C4-2B (cell line): ENCODE data around the gene RHBDF2.

Experiments used
- H3K27ac ChIP-seq: fragments of 450-650 bp; 2 replicates; pipeline ENCODE4 v1.5.1; 2017
- ZFX ChIP-seq: fragments of 450-650 bp; IDR thresholded peaks from 2 replicates; pipeline ENCODE4 v1.6.1; 2017
- TF ChIP-seq, protein P1 (sequence below): fragments of 450-650 bp; conservative IDR thresholded peaks from 2 replicates; pipeline ENCODE4 v1.5.1; 2017; ENCODE audit warnings: mild to moderate bottlenecking

RHBDF2 gene

DNA sequence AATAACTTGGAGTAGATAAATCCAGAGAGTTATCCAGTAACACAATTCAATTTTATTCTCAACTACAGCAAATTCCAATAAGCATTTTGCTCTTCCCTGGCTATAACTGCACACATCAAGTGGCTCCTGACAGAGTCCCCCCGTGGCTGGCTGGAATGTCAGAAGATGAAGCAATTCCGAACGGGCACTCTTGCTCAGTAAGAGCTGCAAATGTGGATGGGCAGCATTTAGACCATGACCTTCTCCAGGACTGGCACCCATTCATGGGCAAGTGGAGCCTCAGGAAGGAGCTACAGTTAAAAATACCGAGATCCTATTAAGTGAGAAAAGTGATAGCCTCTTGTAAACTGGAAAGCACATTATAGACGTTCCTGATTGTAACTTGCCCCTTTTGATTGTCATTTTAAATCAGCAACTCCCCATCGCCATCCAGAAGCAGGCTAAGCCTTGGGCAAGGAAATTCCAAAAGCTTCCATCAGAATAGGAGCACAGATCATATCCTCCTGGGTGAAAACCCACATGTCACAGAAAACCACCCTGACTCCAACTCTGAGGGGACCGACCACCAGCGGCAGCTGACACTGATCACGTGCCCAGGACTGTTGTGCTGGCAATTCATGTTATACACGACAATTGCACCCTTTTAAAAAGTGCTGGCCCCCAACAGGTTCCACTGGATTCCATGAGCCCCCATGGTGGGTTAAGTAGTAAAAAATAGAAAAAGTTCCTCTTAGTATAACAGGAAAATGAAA lies 55.4 kb downstream of the RHBDF2 start:
- peak overlapping the region; percentile 68 for H3K27ac ChIP-seq
- TF ChIP-seq ZFX = no peak
- TF ChIP-seq, protein P1, sequence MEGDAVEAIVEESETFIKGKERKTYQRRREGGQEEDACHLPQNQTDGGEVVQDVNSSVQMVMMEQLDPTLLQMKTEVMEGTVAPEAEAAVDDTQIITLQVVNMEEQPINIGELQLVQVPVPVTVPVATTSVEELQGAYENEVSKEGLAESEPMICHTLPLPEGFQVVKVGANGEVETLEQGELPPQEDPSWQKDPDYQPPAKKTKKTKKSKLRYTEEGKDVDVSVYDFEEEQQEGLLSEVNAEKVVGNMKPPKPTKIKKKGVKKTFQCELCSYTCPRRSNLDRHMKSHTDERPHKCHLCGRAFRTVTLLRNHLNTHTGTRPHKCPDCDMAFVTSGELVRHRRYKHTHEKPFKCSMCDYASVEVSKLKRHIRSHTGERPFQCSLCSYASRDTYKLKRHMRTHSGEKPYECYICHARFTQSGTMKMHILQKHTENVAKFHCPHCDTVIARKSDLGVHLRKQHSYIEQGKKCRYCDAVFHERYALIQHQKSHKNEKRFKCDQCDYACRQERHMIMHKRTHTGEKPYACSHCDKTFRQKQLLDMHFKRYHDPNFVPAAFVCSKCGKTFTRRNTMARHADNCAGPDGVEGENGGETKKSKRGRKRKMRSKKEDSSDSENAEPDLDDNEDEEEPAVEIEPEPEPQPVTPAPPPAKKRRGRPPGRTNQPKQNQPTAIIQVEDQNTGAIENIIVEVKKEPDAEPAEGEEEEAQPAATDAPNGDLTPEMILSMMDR = no peak

DNA sequence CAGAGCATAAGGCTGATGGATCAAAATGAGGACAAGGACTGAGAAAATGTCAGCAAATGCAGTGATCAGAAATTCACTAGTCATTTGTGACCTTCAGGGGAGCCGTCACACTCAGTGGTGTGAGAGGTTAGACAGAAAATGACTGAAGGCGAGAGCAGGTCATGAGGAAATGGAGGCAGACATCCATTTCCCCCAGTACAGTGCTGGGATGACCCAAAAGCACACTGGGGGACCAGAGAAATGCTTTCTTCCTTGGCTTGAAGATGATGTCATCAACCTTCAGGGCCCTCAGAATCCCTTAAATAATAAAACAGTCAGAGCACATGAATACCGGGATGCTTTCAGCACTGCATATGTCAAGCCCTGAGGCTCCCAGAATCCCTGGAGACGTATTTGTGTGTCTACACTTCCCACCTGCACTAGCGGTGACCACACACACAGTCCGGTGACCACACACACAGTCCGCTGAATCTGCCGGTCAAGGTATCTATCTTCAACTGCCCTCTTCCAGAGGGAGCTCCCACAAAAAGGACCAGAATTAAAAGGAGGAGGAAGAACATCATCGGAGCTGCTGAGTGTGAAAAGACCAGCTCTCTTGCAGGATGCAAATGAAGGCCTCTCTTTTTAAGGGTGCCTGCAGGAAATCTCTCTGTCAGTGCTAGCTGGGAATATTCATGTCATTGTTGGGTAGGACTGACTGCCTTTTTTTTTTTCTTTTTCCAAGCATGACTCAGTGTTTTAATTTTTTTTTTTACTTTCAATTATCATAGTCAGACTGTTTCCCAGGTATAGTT lies 56.5 kb downstream of the RHBDF2 start:
- H3K27ac ChIP-seq = no peak overlapping the region
- TF ChIP-seq, protein P1 = no peak
- no peak for TF ChIP-seq ZFX

DNA sequence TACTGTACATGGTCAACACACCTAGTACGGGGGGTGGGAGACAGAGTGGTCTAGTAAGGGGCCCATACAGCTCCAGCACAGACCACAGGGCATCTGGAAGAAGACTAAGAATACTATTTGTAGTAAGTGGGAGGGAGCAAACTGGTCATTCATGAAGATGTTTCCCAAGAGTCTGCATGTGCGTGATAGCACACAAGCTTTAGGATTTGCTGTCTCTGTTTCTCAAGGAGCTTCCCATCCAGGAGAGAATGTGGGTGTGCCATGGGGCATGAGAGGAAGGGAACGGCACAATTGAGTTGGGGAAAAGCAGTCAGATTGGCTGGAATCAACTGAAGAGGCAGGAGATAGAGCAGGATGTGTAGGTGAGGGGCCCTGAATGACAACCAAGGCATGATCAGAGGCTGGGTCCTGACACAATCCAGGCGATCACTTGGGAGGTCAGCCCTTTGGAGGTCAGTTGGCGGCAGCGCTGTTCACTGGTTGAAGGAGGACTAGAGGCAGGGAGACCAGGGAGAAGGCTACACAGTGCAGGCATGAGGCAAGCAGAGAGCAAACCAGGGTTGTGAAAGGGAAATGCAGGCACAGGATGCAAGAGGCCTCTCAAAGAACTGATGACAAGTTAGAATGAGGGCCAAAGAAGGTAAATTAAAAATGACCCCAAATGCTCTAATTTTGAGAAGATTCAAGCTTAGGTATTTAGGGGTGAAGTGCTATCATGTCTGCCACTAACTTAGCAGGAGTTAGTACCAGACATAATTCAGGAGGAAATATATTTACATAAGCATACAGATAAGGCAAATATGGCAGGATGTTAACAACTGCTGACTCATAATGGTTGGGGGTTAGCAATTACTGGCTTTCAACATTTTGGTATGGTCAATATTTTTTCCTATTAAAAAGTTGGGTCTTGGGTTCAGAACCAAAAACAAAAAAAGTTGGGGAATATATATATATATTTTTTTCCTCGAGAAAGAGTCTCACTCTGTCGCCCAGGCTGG lies 58.6 kb downstream of the RHBDF2 start:
- no peak overlapping the region for H3K27ac ChIP-seq
- TF ChIP-seq, protein P1 = no peak
- TF ChIP-seq ZFX = no peak

GRCh38 chr17:76441686-76442340 lies 59.4 kb downstream of the RHBDF2 start:
- TF ChIP-seq ZFX = no peak
- TF ChIP-seq, protein P1 = no peak
- H3K27ac ChIP-seq = no peak overlapping the region

- TF ChIP-seq, protein P1 = no peak
- TF ChIP-seq ZFX = no peak
- no peak overlapping the region for H3K27ac ChIP-seq
Observed at GRCh38 chr17:76440751-76441362, 60.4 kb downstream of the RHBDF2 start.

GRCh38 chr17:76439314-76439928 lies 61.8 kb downstream of the RHBDF2 start:
- TF ChIP-seq, protein P1 = no peak
- TF ChIP-seq ZFX = no peak
- H3K27ac ChIP-seq = peak overlapping the region; percentile 6
